Vagina (tissue), 2 donors: ENCODE results near the gene MMP2. TPM values are rescaled to one million over a fixed set of nuclear protein-coding genes. Genes with fewer than 3 reads are reported as not detected.
A peak's percentile ranks its signal among the peaks of the same experiment; 100 is the strongest.

Experiments
- DNase-seq, 2 donors: peaks; one replicate each; pipeline ENCODE4 v3.0.0-alpha.2; 2017; ENCODE audit errors: extremely low spot score in 2 of 2
- H3K27ac ChIP-seq: fragments of 200-600 bp; sonication (generic); one replicate; pipeline ENCODE4 v1.5.1; 2019
- H3K27me3 ChIP-seq: fragments of 200-600 bp; sonication (generic); one replicate; pipeline ENCODE4 v1.5.1; 2019
- H3K36me3 ChIP-seq, 2 donors: fragments of 200-600 bp; sonication (generic); one replicate each; pipeline ENCODE4 v1.5.1; 2017 to 2019
- H3K4me1 ChIP-seq: fragments of 200-600 bp; sonication (generic); one replicate; pipeline ENCODE4 v1.5.1; 2019
- H3K4me3 ChIP-seq, 2 donors: fragments of 200-600 bp; sonication (generic); 1 replicate in 1 of 2; 2 replicates in 1 of 2; pipeline ENCODE4 v1.5.1; 2016 to 2019
- H3K9me3 ChIP-seq: fragments of 200-600 bp; sonication (generic); one replicate; pipeline ENCODE4 v1.5.1; 2019
- CTCF ChIP-seq, 3 experiments: fragments of 450-650 bp in 2 of 3; fragments of 200-600 bp in 1 of 3; sonication (generic) in 1 of 3; IDR thresholded peaks; one replicate each; pipeline ENCODE4 v1.5.1; 2017 to 2019; ENCODE audit warnings: antibody characterized with exemption in 3 of 3, mild to moderate bottlenecking in 2 of 3, moderate library complexity in 2 of 3
- POLR2A ChIP-seq, 2 donors: fragments of 450-650 bp; IDR thresholded peaks; one replicate each; pipeline ENCODE4 v1.6.1; 2017; ENCODE audit warnings: antibody characterized with exemption in 2 of 2, mild to moderate bottlenecking in 2 of 2, moderate library complexity in 2 of 2
- POLR2AphosphoS5 ChIP-seq, 2 donors: sonication (generic); formaldehyde crosslinking; IDR thresholded peaks; one replicate each; pipeline ENCODE4 v1.9.0; 2017; ENCODE audit warnings: antibody characterized with exemption in 2 of 2, mild to moderate bottlenecking in 2 of 2, low read depth in 1 of 2; ENCODE audit not compliant: insufficient read depth in 1 of 2
- intact Hi-C: fragments of 100-400 bp; cut with DNase I; formaldehyde crosslinking; loops from one replicate; pipeline ENCODE4 v1.15.1; 2023
- total RNA-seq: library from RNA; depleted of rRNA; stranded (reverse); fragments of >200 nt; gene quantifications from one replicate; pipeline ENCODE4 v1.2.3, GENCODE V29; 2016

MMP2 gene
- total RNA-seq, 1 donor from 2014 or later: 296 TPM

DNA sequence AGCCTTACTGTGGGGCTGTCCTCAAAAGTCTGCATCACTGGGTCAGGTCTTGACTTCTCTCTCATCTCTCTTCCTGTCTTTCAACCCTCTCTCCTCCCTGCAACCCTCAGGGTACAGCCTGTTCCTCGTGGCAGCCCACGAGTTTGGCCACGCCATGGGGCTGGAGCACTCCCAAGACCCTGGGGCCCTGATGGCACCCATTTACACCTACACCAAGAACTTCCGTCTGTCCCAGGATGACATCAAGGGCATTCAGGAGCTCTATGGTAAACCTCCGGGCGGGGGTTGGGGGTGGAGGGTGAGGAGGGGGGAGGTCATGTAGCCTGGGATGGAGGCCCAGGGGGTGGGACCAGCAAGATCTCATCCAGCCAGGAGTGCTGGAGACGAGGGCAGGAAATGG, 12.7 kb downstream of the MMP2 start:
- intact Hi-C loops: no loop called here
- DNase-seq: peak in 1 of 2 donors; percentile 88
- no peaks in the 10 kb centered on the region for H3K27me3 ChIP-seq
- no peak overlapping the region for H3K4me3 ChIP-seq
- peaks cover 71% of the 10 kb centered on the region for H3K4me1 ChIP-seq
- peak overlapping the region; percentile 94 for H3K27ac ChIP-seq
- TF ChIP-seq POLR2AphosphoS5 (IDR thresholded peaks at IDR 0.05; ENCODE audit: insufficient read depth in 1 of 2, low read depth in 1 of 2): peak in 1 of 2 donors; percentile 37
- no peak for TF ChIP-seq POLR2A (IDR thresholded peaks at IDR 0.05)
- no peak for TF ChIP-seq CTCF (IDR thresholded peaks at IDR 0.05)
- H3K9me3 ChIP-seq: no peaks in the 10 kb centered on the region
- H3K36me3 ChIP-seq: peaks cover 0 to 43% of the 10 kb centered on the region in 2 donors

DNA sequence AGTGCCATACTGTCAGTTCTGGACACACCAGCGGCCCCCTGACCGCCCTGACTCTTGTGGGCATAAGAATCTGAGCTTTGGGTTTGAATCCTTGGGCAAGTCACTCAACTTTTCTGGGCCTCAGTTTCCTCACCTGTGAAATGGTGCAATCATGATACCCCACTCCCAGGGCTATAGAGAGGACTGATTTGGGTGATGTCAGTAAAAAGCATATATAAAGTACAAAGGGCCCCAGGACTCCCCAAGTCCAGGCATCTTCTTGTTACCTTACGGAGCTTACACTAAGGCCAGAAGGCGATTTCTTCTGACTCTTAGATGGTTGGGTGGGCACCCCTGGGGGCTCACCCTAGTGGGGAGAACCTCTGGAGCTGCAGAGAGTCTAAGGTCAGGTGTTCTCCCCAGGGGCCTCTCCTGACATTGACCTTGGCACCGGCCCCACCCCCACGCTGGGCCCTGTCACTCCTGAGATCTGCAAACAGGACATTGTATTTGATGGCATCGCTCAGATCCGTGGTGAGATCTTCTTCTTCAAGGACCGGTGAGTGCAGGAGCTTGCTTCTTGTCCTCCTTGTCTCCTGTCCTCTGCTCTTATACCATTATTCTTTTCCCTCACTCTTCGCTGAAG, 13.9 kb downstream of the MMP2 start:
- H3K27ac ChIP-seq: peak overlapping the region; percentile 15
- peaks cover 69% of the 10 kb centered on the region for H3K4me1 ChIP-seq
- no peak overlapping the region for H3K4me3 ChIP-seq
- intact Hi-C loops: no loop called here
- H3K36me3 ChIP-seq: peaks cover 0 to 52% of the 10 kb centered on the region in 2 donors
- H3K9me3 ChIP-seq: no peaks in the 10 kb centered on the region
- TF ChIP-seq CTCF (IDR thresholded peaks at IDR 0.05): no peak
- TF ChIP-seq POLR2AphosphoS5 (IDR thresholded peaks at IDR 0.05; ENCODE audit: insufficient read depth in 1 of 2, low read depth in 1 of 2): peak in 1 of 2 donors; percentile 25
- TF ChIP-seq POLR2A (IDR thresholded peaks at IDR 0.05): no peak
- peak; percentile 22 to 84 for DNase-seq
- no peaks in the 10 kb centered on the region for H3K27me3 ChIP-seq

DNA sequence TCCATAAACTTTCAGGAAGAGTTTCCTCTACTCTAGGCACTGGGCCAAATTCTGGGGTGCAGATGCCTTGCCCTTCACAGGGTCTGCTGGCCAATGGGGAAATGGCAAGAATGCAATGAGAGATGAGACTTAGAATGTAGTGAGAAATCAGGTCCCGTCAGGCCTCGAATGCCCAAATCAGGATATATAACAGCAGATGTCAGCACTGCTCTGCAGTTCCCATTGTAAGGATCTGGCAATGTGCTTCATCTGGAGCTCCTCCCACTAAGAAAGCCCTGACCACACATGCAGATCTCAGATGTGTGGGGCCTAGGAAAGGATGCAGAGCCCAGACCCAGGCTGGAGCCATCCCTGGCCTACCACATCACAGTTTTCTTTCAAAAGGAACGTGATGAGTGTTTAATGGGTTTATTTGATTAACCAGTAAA, 16.0 kb downstream of the MMP2 start:
- Histone ChIP-seq H3K4me3 (no peak overlapping the region), H3K27ac (peak overlapping the region; percentile 39), H3K9me3 (no peaks in the 10 kb centered on the region), H3K36me3 (peaks cover 0 to 45% of the 10 kb centered on the region in 2 donors), H3K4me1 (peaks cover 53% of the 10 kb centered on the region), H3K27me3 (no peaks in the 10 kb centered on the region)
- DNase-seq: peak; percentile 74 to 88
- intact Hi-C loops: no loop called here
- no peak for TF ChIP-seq POLR2A (IDR thresholded peaks at IDR 0.05)
- peak in 1 of 2 donors; percentile 25 for TF ChIP-seq POLR2AphosphoS5 (IDR thresholded peaks at IDR 0.05; ENCODE audit: insufficient read depth in 1 of 2, low read depth in 1 of 2)
- TF ChIP-seq CTCF (IDR thresholded peaks at IDR 0.05): peak; percentile 12 to 23 (median 20)

DNA sequence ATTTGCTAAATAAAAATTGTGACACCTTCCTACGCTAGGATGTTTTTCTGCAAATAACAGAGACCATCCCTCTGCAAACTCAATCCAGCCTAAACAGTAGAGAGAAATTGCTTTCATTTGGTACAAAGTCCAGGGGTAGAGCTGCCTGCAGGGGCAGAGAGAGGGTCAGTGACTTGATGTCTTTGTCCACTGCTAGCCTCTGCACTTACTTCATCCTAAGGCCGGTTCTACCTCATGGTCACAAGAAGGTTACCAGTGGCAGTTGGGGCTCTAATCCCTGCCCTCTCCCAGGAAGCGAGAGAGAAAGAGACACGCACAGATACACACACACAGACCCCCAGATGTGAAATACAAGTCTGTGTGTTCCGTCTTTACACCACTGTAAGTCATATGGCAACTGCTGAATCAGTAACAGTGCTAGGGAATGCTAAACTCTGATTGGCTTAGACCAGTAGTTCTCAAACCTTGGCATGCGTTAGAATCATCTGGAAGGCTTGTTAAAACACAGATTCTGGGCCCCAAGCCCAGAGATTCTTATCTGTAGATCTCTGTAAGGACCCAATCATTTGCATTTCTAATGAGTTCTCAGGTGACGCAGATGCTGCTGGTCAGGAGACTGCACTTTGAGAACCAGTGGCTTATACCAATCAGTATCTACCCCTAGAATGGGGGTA, 16.8 kb downstream of the MMP2 start:
- no peak overlapping the region for H3K4me3 ChIP-seq
- peaks cover 0 to 38% of the 10 kb centered on the region in 2 donors for H3K36me3 ChIP-seq
- H3K27ac ChIP-seq: peak overlapping the region; percentile 39
- DNase-seq: peak; percentile 52 to 89
- H3K4me1 ChIP-seq: peaks cover 55% of the 10 kb centered on the region
- TF ChIP-seq POLR2AphosphoS5 (IDR thresholded peaks at IDR 0.05; ENCODE audit: insufficient read depth in 1 of 2, low read depth in 1 of 2): peak in 1 of 2 donors; percentile 29
- no peak for TF ChIP-seq CTCF (IDR thresholded peaks at IDR 0.05)
- H3K27me3 ChIP-seq: no peaks in the 10 kb centered on the region
- no peaks in the 10 kb centered on the region for H3K9me3 ChIP-seq
- intact Hi-C loops: no loop called here
